Neural crest cell (in vitro differentiated cells): ENCODE measurements around the gene SLC9C2. TPM values are rescaled to one million over a fixed set of nuclear protein-coding genes. Genes with fewer than 3 reads are reported as not detected.
"Not testable (repeated sequence)": the region's sequence is repeated elsewhere in the genome, so short reads cannot be mapped to it uniquely, and the experiment has no call there.

Source experiments
- DNase-seq: peaks from one replicate; pipeline ENCODE4 v3.0.0; 2021; ENCODE audit warnings: low read depth, mixed read lengths, low spot score
- H3K27ac Mint-ChIP-seq: one replicate; pipeline ENCODE4 v1.8.0; 2021; ENCODE audit warnings: mild to moderate bottlenecking, mixed read lengths; ENCODE audit not compliant: unreplicated experiment
- H3K27me3 Mint-ChIP-seq: 2 replicates; pipeline ENCODE4 v1.8.0; 2021; ENCODE audit warnings: low read depth, mild to moderate bottlenecking, mixed read lengths
- H3K36me3 Mint-ChIP-seq: 2 replicates; pipeline ENCODE4 v1.8.0; 2021; ENCODE audit warnings: low read depth, mild to moderate bottlenecking, mixed read lengths
- H3K4me1 Mint-ChIP-seq: 2 replicates; pipeline ENCODE4 v1.8.0; 2021; ENCODE audit warnings: mixed read lengths
- H3K4me3 Mint-ChIP-seq: one replicate; pipeline ENCODE4 v1.8.0; 2021; ENCODE audit warnings: mild to moderate bottlenecking, mixed read lengths
- H3K9me3 Mint-ChIP-seq: 2 replicates; pipeline ENCODE4 v1.8.0; 2021; ENCODE audit warnings: mixed read lengths
- CTCF ChIP-seq: fragments of 200-600 bp; sonication (generic); conservative IDR thresholded peaks from 2 replicates; pipeline ENCODE4 v1.5.0; 2021; ENCODE audit warnings: antibody characterized with exemption, mild to moderate bottlenecking
- total RNA-seq: library from RNA; stranded (reverse); gene quantifications from 2 replicates; pipeline ENCODE4 v1.2.1, GENCODE V29; 2021

The SLC9C2 gene
- total RNA-seq, 1 donor from 2014 or later, result 0.12 TPM

GRCh38 chr1:173520799-173521198 lies 82.1 kb downstream of the SLC9C2 start:
- H3K27ac Mint-ChIP-seq, result no peak overlapping the region
- peaks cover 28% of the 10 kb centered on the region for H3K4me1 Mint-ChIP-seq
- no peak for TF ChIP-seq CTCF
- H3K36me3 Mint-ChIP-seq, result no peaks in the 10 kb centered on the region
- H3K9me3 Mint-ChIP-seq, result peaks cover 7% of the 10 kb centered on the region
- no peak for DNase-seq
- H3K27me3 Mint-ChIP-seq, result no peaks in the 10 kb centered on the region
- no peak overlapping the region for H3K4me3 Mint-ChIP-seq

- DNase-seq, H3K4me3 Mint-ChIP-seq, H3K27me3 Mint-ChIP-seq, H3K27ac Mint-ChIP-seq: not testable (repeated sequence)
- Mint-ChIP-seq H3K4me1 (peaks cover 22% of the 10 kb centered on the region), H3K9me3 (peaks cover 13% of the 10 kb centered on the region), H3K36me3 (peaks cover 11% of the 10 kb centered on the region)
Measured at GRCh38 chr1:173514503-173514902, 88.4 kb downstream of the SLC9C2 start.

- peak overlapping the region; percentile 41 for H3K27ac Mint-ChIP-seq
- no peaks in the 10 kb centered on the region for H3K27me3 Mint-ChIP-seq
- no peak for DNase-seq
- H3K4me1 Mint-ChIP-seq, result peaks cover 28% of the 10 kb centered on the region
- no peak overlapping the region for H3K4me3 Mint-ChIP-seq
- TF ChIP-seq CTCF, result no peak
- H3K9me3 Mint-ChIP-seq, result peaks cover 10% of the 10 kb centered on the region
- peaks cover 6% of the 10 kb centered on the region for H3K36me3 Mint-ChIP-seq
Measured at GRCh38 chr1:173509797-173510196, 93.1 kb downstream of the SLC9C2 start.

GRCh38 chr1:173508541-173508940 lies 94.3 kb downstream of the SLC9C2 start:
- H3K36me3 Mint-ChIP-seq, result peaks cover under 1% of the 10 kb centered on the region
- H3K4me1 Mint-ChIP-seq, result peaks cover 28% of the 10 kb centered on the region
- no peak for DNase-seq
- H3K27ac Mint-ChIP-seq, result no peak overlapping the region
- no peaks in the 10 kb centered on the region for H3K27me3 Mint-ChIP-seq
- H3K4me3 Mint-ChIP-seq, result no peak overlapping the region
- no peak for TF ChIP-seq CTCF
- peaks cover 2% of the 10 kb centered on the region for H3K9me3 Mint-ChIP-seq

- H3K36me3 Mint-ChIP-seq, result no peaks in the 10 kb centered on the region
- H3K27me3 Mint-ChIP-seq, result no peaks in the 10 kb centered on the region
- TF ChIP-seq CTCF, result no peak
- no peaks in the 10 kb centered on the region for H3K9me3 Mint-ChIP-seq
- peak overlapping the region; percentile 98 for H3K27ac Mint-ChIP-seq
- H3K4me1 Mint-ChIP-seq, result peaks cover 28% of the 10 kb centered on the region
- no peak overlapping the region for H3K4me3 Mint-ChIP-seq
- DNase-seq, result no peak
Measured at GRCh38 chr1:173507847-173508209, 95.0 kb downstream of the SLC9C2 start.

- Mint-ChIP-seq H3K36me3 (no peaks in the 10 kb centered on the region), H3K9me3 (no peaks in the 10 kb centered on the region), H3K27me3 (no peaks in the 10 kb centered on the region), H3K4me1 (peaks cover 28% of the 10 kb centered on the region), H3K4me3 (no peak overlapping the region), H3K27ac (peak overlapping the region; percentile 98)
- DNase-seq, result peak; percentile 9
- no peak for TF ChIP-seq CTCF
Measured at GRCh38 chr1:173507205-173507846, 95.5 kb downstream of the SLC9C2 start.
